ENCODE data around the gene TRIM73.
"Not testable (repeated sequence)": the region's sequence is repeated elsewhere in the genome, so short reads cannot be mapped to it uniquely, and the experiment has no call there.

TRIM73 gene

GRCh38 chr7:75415829-75416373 is 20.5 kb downstream of the TRIM73 start:
- not testable (repeated sequence) for DNase-seq

GRCh38 chr7:75416787-75417186 is 21.4 kb downstream of the TRIM73 start:
- DNase-seq = not testable (repeated sequence)

GRCh38 chr7:75418292-75418858 is 22.9 kb downstream of the TRIM73 start:
- DNase-seq = not testable (repeated sequence)

- DNase-seq = not testable (repeated sequence)
Observed at GRCh38 chr7:75419210-75419609, 23.8 kb downstream of the TRIM73 start.

- DNase-seq = not testable (repeated sequence)
Observed at GRCh38 chr7:75419693-75420092, 24.3 kb downstream of the TRIM73 start.

- DNase-seq = not testable (repeated sequence)
Observed at GRCh38 chr7:75420152-75420551, 24.7 kb downstream of the TRIM73 start.

GRCh38 chr7:75421798-75422710 is 26.6 kb downstream of the TRIM73 start:
- not testable (repeated sequence) for DNase-seq

- DNase-seq = not testable (repeated sequence)
Observed at GRCh38 chr7:75423481-75423880, 28.1 kb downstream of the TRIM73 start.

- not testable (repeated sequence) for DNase-seq
Observed at GRCh38 chr7:75439000-75439399, 43.6 kb downstream of the TRIM73 start.

- not testable (repeated sequence) for DNase-seq
Observed at GRCh38 chr7:75442101-75442464, 46.7 kb downstream of the TRIM73 start.

GRCh38 chr7:75442465-75443111 is 47.2 kb downstream of the TRIM73 start:
- not testable (repeated sequence) for DNase-seq

- DNase-seq = not testable (repeated sequence)
Observed at GRCh38 chr7:75449946-75450345, 54.5 kb downstream of the TRIM73 start.

- not testable (repeated sequence) for DNase-seq
Observed at GRCh38 chr7:75452494-75452955, 57.1 kb downstream of the TRIM73 start.

All from Kasumi-1 (cell line).